Measurements from ENCODE around the gene ZCCHC10.
"Not testable (repeated sequence)": the region's sequence is repeated elsewhere in the genome, so short reads cannot be mapped to it uniquely, and the experiment has no call there.

Gene ZCCHC10

DNA sequence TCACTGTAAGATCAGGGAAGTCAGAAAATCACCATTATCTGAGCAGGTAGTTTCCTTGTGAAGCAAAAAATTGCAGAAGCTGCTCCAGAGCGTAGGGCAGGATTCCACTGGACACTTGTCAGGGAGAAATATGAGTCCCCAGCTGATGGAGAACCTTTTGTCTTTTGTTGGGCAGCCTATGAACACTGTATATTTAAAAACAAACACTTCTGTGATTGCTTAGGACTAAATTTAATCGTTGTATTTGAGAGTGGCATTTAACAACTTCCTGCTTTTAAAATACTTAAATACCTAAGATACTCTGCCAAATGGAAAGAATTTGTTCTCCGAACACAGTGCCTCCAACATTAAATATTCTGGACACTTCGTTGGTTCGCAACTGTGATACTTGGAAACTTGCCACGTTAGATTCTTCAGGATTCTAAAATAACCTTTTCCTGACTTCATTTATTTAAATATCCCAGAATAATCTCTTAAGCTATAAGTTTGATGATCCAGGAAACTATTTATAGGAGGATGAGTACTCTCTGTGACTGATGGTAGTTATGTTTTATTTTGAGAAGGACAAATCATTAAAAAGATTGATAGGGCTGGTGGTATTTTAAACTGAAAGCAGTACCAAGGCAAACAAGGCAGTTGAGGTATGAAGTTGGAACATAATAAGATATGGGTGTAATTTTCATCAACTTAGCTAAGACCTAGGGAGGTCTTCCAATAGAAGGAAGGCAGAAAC lies 22.8 kb upstream of the ZCCHC10 start:
- in situ Hi-C loops (cut with HindIII; ENCODE audit: low pct_ligation_motif_present, low pct_unique_long_range_greater_than_20kb, low sequenced_read_pairs) = no loop called here
- DNase-seq = no peak

DNA sequence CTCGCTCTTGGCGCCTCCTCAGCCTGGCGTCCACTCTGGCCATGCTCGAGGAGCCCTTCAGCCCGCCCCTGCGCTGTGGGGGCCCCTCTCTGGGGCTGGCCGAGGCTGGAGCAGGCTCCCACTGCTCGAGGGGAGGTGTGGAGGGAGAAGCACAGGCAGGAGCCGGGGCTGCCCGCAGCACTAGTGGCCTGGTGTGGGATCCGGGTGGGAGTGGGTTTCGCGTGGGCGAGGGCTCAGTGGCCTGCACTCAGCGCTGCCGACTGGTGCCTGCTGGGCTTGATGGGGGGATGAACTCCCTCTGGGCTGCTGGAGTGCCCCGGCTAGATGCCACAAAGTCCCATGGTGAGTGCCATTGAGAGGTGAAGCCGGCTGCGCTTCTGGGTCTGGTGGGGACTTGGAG lies 21.1 kb upstream of the ZCCHC10 start:
- in situ Hi-C loops (cut with HindIII; ENCODE audit: low pct_ligation_motif_present, low pct_unique_long_range_greater_than_20kb, low sequenced_read_pairs) = no loop called here
- no peak for DNase-seq

DNA sequence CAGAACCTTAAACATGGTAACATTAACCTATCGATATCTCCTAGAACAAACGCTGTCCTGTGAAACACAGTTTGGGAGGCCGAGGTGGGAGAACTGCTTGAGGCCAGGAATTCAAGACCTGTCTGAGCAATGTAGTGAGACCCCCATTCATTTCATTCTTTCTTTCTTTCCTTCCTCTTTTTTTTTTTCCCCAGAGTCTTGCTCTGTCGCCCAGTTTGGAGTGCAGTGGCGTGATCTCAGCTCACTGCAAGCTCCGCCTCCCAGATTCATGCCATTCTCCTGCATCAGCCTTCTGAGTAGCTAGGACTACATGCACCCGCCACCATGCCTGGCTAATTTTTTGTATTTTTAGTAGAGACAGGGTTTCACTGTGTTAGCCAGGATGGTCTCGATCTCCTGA lies 20.2 kb upstream of the ZCCHC10 start:
- in situ Hi-C loops (cut with HindIII; ENCODE audit: low pct_ligation_motif_present, low pct_unique_long_range_greater_than_20kb, low sequenced_read_pairs); DNase-seq: not testable (repeated sequence)

DNA sequence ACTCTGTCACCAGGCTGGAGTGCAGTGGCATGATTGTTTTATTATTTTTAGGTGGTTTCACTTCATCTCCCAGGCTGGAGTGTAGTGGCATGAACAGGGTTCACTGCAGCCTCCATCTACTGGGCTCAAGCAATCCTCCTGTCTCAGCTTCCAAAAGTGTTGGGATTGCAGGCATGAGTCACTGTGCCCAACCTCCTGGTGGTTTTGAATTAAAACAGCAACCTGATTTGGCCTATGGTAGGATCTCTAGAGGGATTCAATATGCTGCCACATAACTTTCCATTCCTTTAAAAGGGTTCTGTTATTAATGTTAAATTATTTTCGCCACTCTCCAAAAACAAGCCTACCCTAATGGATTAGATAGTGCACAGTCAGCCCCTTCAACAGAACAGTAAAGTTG lies 15.6 kb upstream of the ZCCHC10 start:
- peak; percentile 48 for DNase-seq
- in situ Hi-C loops (cut with HindIII; ENCODE audit: low pct_ligation_motif_present, low pct_unique_long_range_greater_than_20kb, low sequenced_read_pairs) = no loop called here

DNA sequence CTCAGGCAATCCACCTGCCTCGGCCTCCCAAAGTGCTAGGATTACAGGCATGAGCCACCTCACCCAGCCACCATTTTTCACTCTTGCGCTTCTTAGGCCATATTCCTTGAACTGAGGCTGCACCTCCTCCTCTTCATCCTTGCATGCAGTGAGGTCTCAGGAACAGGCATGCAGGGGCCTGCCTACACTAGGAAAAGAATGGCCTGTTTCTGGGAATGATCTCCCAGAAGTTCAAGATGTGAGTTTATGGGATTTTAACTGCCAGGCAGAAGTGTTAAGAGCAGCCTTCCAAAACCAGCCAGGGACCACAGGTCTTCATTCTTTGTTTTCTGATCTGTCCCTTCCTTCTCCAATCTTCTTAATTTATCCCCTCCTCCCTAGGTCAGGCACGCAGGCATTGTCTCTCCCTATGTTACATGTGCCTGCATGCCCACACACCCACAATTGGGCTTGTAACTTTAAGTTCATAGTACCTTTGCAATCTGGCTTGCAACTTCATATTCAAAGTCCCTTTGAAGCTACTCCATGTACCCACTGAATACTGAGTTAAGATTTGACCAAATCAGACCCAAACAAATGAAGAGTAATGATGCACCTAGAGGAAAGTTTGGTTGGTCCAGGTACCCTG lies 14.9 kb upstream of the ZCCHC10 start:
- in situ Hi-C loops (cut with HindIII; ENCODE audit: low pct_ligation_motif_present, low pct_unique_long_range_greater_than_20kb, low sequenced_read_pairs) = no loop called here
- no peak for DNase-seq

DNA sequence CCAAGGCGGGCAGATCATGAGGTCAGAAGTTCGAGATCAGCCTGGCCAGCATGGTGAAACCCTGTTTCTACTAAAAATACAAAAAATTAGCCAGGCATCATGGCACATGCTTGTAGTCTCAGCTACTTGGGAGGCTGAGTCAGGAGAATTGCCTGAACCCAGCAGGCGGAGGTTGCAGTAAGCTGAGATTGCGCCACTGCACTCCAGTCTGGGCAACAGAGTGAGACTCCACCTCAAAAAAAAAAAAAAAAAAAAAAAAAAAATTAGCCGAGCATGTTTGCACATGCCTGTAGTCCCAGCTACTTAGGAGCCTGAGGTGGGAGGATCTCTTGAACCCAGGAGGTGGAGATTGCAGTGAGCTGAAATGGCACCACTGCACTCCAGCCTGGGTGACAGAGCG lies 10.3 kb upstream of the ZCCHC10 start:
- DNase-seq; in situ Hi-C loops (cut with HindIII; ENCODE audit: low pct_ligation_motif_present, low pct_unique_long_range_greater_than_20kb, low sequenced_read_pairs): not testable (repeated sequence)

DNA sequence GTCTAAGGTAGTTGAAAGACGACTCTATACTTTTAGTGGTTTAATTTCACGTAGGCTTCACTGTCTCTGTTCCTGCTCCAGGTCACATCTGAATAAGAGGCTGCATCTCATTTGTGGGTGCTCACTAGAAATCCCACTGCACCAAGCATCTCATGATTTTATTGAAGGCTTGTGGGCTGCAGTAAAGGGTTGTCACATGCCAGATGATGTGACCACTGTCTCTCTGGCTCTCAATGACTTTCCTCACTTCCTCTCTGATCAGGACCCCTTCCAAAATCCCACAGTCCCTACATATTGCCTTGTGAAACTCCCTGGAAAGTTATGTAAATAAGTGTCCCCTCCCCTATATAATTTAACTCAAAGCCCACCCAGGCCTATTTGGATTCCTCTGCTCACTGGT lies 8.9 kb upstream of the ZCCHC10 start:
- in situ Hi-C loops (cut with HindIII; ENCODE audit: low pct_ligation_motif_present, low pct_unique_long_range_greater_than_20kb, low sequenced_read_pairs) = no loop called here

DNA sequence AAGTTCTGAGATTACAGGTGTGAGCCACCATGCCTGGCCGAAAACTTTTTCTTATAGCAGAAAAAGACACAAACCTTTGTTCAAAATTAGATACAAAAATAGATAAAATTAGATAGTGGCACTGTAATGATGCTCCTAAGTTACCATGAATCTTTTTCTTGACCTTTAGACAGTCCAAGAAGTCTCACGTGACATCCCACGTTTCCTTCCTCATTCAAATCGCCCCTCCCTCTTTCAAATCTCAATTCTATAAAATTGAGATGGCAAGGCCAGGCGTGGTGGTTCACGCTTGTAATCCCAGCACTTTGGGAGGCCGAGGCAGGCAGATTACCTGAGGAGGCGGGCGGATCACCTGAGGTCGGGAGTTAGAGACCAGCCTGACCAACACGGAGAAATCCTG lies 7.7 kb upstream of the ZCCHC10 start:
- no peak for DNase-seq
- in situ Hi-C loops (cut with HindIII; ENCODE audit: low pct_ligation_motif_present, low pct_unique_long_range_greater_than_20kb, low sequenced_read_pairs) = no loop called here

More for the DNA sequence above, 8.9 kb upstream of the ZCCHC10 start:
- DNase-seq = no peak

DNA sequence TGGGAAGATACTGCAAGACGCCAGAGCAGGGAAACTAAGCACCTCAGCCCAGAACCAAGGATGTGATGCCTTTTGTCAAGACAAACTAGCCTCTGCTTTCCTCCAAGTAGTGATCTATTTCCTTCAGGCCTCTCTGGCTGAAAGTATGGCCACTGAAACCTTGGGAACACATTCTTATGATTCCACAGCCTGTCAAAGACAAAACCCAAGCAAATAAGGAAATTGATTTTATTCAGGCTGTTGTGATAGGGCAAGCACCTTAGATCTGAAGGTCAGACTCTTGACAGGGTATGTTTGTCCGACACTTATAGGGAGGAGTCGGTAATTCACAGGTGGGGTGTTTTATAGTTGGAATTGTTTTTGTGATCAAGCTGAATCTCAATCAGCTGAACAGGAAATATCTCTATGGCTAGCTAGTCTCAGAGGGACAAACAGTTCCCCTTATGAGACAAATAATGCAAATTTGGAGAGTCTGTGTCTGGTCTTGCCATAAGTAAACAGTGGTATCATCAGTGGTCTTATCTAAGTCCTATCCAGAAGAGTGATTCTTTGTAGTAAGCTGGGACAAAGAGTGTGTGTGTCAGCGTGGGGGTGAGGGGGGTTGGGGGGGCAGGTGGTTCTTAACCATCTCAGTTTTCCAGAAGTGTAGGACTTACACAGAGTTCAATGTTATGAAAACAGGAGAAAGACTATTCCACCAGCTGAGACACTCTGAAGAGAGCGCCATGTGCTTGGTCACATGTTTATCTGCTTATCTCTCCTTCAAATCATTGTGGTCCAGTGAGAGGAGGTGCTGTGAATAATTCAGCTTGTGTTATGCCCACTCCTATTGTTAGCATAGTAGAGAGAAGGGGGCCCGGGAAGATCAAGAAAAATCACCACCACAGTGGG lies 6.7 kb upstream of the ZCCHC10 start:
- in situ Hi-C loops (cut with HindIII; ENCODE audit: low pct_ligation_motif_present, low pct_unique_long_range_greater_than_20kb, low sequenced_read_pairs) = no loop called here
- DNase-seq = no peak

DNA sequence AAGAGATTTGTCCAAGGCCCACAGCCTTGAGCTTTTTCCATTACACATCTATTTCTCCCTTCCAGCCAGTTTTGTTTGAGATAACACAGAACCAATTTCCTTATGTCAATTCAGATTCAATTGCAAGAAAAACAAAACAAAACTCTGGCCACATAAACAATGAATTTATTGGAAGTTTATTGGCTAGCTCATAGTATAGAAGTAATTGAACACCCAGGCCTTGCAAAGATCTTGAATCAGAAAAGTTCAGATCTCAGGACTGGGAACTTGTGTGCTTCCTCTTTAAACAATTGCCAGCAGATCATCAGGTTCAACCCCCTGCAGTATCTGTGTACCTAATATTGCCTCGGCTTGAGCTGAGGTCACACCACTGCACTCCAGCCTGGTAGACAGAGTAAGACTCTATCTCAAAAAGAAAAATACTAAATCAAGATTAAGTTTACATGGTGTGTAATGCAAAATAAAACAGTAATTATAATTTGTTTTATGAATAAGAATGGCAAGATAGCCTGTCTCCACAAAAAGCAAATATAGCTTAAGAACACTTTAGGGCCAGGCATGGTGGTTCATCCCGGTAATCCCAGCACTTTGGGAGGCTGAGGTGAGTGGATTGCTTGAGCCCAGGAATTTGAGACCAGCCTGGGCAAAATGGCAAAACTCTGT lies 4.1 kb upstream of the ZCCHC10 start:
- no peak for DNase-seq
- in situ Hi-C loops (cut with HindIII; ENCODE audit: low pct_ligation_motif_present, low pct_unique_long_range_greater_than_20kb, low sequenced_read_pairs) = no loop called here

DNA sequence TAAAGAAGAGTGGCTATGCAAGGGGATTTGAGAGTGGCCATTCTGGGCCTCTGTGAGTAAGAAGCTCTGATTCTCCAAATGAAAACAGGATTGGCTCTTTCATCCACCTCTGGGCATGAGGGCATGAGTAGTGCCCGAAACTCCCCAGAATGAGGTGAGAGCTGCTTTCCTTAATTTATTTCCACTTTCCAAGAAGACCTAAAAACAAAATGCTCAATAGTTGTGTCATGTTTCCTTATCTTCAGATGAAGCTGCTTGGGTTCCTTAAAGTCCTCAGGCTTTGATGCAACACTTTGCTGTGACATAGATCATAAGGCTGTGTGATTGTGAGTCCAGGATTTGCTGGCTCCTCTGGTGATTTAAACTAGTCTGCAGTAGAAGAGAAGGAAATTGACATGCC lies 3.1 kb upstream of the ZCCHC10 start:
- DNase-seq = no peak
- in situ Hi-C loops (cut with HindIII; ENCODE audit: low pct_ligation_motif_present, low pct_unique_long_range_greater_than_20kb, low sequenced_read_pairs) = no loop called here

DNA sequence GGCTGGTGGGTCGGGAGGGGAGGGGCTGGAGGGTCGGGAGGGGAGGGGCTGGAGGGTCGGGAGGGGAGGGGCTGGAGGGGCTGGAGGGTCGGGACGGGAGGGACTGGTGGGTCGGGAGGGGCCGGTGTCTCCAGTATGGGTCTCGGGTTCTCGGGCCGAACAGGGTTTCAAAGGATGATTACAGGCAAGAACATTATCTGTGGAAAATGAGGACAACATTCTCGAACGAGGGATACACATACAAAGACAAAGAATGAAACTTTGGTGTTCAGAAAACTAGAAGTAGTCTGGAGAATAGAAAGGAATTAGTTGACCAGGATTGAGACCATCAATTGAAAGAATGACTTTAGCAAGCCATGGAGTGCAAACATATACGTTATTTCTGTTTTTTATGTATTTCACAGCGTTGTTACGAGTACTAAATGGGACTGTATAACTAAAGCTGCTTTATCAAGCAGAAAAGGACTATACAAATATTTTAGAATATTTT lies 360 bp upstream of the ZCCHC10 start:
- in situ Hi-C loops (cut with HindIII; ENCODE audit: low pct_ligation_motif_present, low pct_unique_long_range_greater_than_20kb, low sequenced_read_pairs) = no loop called here
- DNase-seq = no peak

DNA sequence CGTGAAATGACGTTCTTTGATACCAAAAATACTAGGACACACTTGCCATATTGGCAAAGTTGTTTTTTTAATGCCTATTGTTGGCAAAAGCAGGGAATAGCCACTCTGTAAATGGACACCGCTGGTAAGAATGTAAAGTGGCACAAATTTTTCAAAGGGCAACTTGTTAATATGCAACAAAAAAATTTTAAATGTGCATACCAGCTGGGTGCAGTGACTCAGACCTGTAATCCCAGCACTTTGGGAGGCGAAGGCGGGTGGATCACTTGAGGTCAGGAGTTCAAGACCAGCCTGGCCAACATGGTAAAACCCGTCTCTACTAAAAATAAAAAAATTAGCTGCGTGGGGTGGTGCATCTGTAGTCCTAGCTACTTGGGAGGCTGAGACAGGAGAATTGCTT lies 6.9 kb downstream of the ZCCHC10 start:
- DNase-seq; in situ Hi-C loops (cut with HindIII; ENCODE audit: low pct_ligation_motif_present, low pct_unique_long_range_greater_than_20kb, low sequenced_read_pairs): not testable (repeated sequence)

DNA sequence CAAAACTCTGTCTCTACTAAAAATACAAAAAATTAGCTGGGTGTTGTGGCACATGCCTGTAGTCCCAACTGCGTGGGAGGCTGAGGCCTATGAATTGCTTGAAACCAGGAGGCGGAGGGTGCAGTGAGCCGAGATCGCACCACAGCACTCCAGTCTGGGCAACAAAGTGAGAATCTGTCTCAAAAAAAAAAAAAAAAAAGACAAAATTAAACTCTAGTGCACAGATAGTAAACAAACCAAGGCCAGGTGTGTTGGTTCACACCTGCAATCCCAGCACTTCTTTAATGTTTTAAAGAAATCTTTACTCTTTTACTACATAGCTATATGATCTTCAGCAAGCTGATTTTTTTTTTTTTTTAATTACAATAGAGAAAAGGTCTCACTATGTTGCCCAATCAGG lies 8.4 kb downstream of the ZCCHC10 start:
- in situ Hi-C loops (cut with HindIII; ENCODE audit: low pct_ligation_motif_present, low pct_unique_long_range_greater_than_20kb, low sequenced_read_pairs) = no loop called here
- DNase-seq = no peak

DNA sequence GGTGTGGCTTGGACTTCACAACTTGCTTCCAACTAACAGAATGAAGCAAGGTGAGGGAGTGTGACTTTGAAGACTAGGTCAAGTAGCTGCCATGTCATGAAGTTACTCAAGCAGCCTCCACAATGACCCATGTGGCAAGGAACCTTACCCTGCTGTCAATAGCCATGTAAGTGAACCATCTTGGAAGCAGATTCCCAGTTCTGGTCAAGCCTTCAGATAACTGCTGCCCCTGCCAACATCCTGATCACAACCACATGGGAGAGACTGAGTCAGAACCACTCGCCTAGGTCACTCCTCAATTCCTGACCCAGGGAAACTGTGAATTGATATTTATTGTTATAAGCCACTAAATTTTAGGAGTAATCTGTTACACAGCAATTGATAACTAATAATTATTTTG lies 10.9 kb downstream of the ZCCHC10 start:
- in situ Hi-C loops (cut with HindIII; ENCODE audit: low pct_ligation_motif_present, low pct_unique_long_range_greater_than_20kb, low sequenced_read_pairs) = no loop called here
- no peak for DNase-seq

DNA sequence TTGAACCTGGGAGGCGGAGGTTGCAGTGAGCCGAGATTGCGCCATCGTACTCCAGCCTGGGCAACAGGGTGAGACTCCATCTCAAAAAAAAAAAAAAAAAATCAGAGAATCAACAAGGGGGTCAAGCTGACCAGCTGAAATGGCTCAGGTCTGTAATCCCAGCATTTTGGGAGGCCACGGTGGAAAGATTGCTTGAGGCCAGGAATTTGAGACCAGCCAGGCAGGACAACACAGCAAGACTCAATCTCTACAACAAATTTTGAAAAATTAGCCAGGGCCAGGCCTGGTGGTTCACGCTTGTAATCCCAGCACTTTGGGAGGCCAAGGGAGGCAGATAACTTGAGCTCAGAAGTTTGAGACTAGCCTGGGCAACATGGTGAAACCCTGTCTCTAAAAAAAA lies 17.9 kb downstream of the ZCCHC10 start:
- in situ Hi-C loops (cut with HindIII; ENCODE audit: low pct_ligation_motif_present, low pct_unique_long_range_greater_than_20kb, low sequenced_read_pairs); DNase-seq: not testable (repeated sequence)

DNA sequence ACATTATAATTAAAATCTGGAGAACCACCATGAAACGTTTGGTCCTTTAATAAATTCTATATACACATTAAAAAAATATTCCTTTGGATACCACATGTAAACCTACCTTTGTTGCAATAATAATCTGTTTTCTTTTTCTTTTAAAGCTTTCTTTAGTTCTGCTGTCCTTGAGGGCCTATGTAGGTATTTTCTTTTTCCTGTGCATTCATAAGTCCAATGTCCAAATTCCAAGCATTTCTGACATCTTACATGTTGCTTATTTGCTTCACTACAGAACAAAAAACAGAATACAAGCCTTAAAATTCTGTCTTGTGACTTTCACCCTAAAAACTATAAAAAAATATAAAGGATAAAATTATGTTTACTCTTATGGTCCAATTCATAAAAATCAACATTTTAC lies 19.7 kb downstream of the ZCCHC10 start:
- peak; percentile 28 for DNase-seq
- in situ Hi-C loops (cut with HindIII; ENCODE audit: low pct_ligation_motif_present, low pct_unique_long_range_greater_than_20kb, low sequenced_read_pairs) = no loop called here

DNA sequence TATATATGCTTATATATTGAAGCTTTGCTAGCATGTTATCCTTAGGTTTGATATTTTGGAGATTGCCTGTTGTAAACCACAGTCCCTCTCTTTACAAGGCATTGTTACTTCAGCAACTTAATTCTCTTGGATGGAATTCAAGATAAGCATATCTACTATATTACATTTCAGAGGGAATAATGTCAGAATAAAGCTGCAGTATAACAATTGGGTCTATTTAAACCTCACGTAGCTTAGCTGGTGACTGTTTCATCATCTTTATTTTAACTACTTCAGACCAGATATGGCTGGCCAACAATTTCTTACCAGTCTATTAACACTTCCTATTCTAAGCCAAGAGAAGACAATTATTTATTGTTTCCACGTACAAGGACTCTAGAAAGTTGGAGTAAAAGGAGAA lies 27.1 kb downstream of the ZCCHC10 start:
- in situ Hi-C loops (cut with HindIII; ENCODE audit: low pct_ligation_motif_present, low pct_unique_long_range_greater_than_20kb, low sequenced_read_pairs) = no loop called here

DNA sequence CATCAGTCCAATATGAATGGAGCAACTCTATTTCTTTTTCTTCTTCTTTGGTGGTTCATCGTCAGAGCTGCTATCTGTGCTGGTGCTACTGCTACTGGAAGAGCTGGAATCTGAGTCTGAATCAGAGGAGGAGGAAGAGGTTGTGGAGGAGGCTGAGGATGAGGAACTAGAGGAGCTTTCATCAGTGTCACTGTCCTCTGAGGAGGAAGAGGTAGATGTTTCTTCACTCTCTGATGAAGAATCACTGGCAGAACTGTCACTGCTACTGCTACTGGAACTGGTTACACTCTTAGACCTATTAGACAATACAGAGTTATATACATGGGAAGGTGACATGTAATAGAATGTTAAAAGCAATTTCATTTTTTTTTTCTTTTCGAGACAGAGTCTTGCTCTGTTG lies 27.8 kb downstream of the ZCCHC10 start:
- DNase-seq = no peak
- in situ Hi-C loops (cut with HindIII; ENCODE audit: low pct_ligation_motif_present, low pct_unique_long_range_greater_than_20kb, low sequenced_read_pairs) = no loop called here

More for the DNA sequence above, 27.1 kb downstream of the ZCCHC10 start:
- DNase-seq = no peak

Data from ACHN (cell line).